ENCODE data around the gene COL4A1. TPM values are rescaled to one million over a fixed set of nuclear protein-coding genes. Genes with fewer than 3 reads are reported as not detected.

The COL4A1 gene
- polyA plus RNA-seq, 1 of the 3 experiments (the other 2 are of a cell fraction): 30.3 TPM

DNA sequence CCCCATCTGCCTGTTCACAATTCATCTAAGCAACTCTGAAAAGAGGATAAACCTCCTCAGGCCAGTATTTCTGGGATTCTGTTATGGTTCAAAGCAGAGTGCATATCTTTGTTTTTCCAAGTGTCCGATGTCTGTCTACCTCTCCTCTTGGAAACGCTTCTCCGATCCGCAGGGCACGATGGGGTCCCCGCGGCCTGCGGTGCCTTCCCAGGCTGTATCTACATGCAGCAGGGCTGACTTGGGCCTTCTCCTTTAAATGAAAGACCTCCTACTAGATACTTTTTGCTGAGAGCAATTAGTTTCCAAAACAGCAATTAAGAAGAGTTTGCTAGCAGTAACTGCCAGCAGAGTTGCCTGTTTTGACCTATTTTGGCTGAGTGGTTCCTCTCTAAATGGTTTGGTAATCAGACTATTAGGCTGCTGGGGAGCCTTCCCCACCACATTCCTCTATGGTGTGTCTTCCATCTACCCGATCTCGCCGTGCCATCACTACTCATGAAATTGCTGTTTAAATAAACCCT, 23.6 kb upstream of the COL4A1 start (continued):
- TF ChIP-seq, protein P1, sequence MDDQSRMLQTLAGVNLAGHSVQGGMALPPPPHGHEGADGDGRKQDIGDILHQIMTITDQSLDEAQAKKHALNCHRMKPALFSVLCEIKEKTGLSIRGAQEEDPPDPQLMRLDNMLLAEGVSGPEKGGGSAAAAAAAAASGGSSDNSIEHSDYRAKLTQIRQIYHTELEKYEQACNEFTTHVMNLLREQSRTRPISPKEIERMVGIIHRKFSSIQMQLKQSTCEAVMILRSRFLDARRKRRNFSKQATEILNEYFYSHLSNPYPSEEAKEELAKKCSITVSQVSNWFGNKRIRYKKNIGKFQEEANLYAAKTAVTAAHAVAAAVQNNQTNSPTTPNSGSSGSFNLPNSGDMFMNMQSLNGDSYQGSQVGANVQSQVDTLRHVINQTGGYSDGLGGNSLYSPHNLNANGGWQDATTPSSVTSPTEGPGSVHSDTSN (IDR thresholded peaks at IDR 0.05): no peak
- TF ChIP-seq FOXJ3 (CRISPR knock-in tag; IDR thresholded peaks at IDR 0.05): no peak
- TF ChIP-seq, protein P2, sequence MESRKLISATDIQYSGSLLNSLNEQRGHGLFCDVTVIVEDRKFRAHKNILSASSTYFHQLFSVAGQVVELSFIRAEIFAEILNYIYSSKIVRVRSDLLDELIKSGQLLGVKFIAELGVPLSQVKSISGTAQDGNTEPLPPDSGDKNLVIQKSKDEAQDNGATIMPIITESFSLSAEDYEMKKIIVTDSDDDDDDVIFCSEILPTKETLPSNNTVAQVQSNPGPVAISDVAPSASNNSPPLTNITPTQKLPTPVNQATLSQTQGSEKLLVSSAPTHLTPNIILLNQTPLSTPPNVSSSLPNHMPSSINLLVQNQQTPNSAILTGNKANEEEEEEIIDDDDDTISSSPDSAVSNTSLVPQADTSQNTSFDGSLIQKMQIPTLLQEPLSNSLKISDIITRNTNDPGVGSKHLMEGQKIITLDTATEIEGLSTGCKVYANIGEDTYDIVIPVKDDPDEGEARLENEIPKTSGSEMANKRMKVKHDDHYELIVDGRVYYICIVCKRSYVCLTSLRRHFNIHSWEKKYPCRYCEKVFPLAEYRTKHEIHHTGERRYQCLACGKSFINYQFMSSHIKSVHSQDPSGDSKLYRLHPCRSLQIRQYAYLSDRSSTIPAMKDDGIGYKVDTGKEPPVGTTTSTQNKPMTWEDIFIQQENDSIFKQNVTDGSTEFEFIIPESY (IDR thresholded peaks at IDR 0.05; ENCODE audit: borderline replicate concordance, low read depth): no peak
- TF ChIP-seq, protein P3, sequence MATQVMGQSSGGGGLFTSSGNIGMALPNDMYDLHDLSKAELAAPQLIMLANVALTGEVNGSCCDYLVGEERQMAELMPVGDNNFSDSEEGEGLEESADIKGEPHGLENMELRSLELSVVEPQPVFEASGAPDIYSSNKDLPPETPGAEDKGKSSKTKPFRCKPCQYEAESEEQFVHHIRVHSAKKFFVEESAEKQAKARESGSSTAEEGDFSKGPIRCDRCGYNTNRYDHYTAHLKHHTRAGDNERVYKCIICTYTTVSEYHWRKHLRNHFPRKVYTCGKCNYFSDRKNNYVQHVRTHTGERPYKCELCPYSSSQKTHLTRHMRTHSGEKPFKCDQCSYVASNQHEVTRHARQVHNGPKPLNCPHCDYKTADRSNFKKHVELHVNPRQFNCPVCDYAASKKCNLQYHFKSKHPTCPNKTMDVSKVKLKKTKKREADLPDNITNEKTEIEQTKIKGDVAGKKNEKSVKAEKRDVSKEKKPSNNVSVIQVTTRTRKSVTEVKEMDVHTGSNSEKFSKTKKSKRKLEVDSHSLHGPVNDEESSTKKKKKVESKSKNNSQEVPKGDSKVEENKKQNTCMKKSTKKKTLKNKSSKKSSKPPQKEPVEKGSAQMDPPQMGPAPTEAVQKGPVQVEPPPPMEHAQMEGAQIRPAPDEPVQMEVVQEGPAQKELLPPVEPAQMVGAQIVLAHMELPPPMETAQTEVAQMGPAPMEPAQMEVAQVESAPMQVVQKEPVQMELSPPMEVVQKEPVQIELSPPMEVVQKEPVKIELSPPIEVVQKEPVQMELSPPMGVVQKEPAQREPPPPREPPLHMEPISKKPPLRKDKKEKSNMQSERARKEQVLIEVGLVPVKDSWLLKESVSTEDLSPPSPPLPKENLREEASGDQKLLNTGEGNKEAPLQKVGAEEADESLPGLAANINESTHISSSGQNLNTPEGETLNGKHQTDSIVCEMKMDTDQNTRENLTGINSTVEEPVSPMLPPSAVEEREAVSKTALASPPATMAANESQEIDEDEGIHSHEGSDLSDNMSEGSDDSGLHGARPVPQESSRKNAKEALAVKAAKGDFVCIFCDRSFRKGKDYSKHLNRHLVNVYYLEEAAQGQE (IDR thresholded peaks at IDR 0.05; ENCODE audit: low read depth, low read length): no peak
- no peak for TF ChIP-seq TCF12 (IDR thresholded peaks at IDR 0.05)

DNA sequence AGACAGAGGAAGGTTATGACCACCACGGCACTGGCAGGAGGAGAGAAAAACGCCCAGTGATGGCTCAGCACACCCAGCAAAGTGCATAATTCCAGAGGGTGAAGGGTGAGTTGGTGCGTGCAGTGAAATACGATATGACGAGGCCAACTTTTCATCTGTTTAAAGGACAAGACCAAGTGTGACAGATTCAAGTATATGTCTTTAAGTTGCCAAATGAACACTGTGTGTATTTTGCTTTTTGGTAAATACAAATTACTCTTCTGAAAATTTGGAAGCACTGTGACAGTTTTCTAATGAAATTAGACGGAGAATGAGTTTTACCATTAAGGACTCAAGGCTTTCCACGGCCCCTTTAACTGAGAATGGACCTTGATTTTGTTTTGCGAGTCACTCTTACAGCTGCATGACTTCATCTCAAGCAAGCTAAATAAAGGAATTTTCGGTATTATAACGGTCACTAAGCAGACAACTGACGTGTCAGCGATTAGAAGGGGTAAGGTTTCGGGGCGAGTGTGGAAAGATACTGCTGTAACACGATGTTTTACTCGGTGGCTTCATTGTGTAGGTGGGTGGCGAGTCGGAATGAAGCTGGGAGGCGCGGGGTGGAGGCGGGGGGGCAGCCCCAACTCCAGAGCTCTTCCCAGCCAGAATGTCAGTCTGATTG, 23.0 kb upstream of the COL4A1 start:
- Histone ChIP-seq H3K27ac (ENCODE audit: low read depth in 2 of 2, low read length in 1 of 2) (peak overlapping the region in 1 of 2 experiments; percentile 61; a peak in 2 of 4 replicates), H2AFZ (ENCODE audit: low read depth) (no peak overlapping the region), H3K4me2 (no peak overlapping the region), H3K79me2 (ENCODE audit: insufficient read depth) (peaks cover 96% of the 10 kb centered on the region), H4K20me1 (ENCODE audit: insufficient read depth) (no peaks in the 10 kb centered on the region), H3K4me3 (ENCODE audit: low read depth in 2 of 2, low read length in 1 of 2) (no peak overlapping the region), H3K4me1 (ENCODE audit: control insufficient read depth in 1 of 2, insufficient read depth in 2 of 2, low read depth in 1 of 2, low read length in 1 of 2) (peaks cover 18 to 53% of the 10 kb centered on the region in 2 experiments; a peak in 3 of 4 replicates), H3K9me3 (no peaks in the 10 kb centered on the region), H3K9ac (peak overlapping the region; percentile 1; the same call in 1 of the 2 replicates), H3K27me3 (ENCODE audit: insufficient read depth) (no peaks in the 10 kb centered on the region), H3K36me3 (replicated peaks in 1 of 2; ENCODE audit: control insufficient read depth in 1 of 2, insufficient read depth in 2 of 2, low read length in 1 of 2) (peaks cover 0 to 3% of the 10 kb centered on the region in 2 experiments), H3F3A (replicated peaks; ENCODE audit: insufficient read depth) (peaks cover 19% of the 10 kb centered on the region), H3K9me2 (no peaks in the 10 kb centered on the region)
- POLR2A ChIA-PET: no interaction called here
- CTCF ChIA-PET: no interaction called here
- DNase-seq: no peak
- no peak for TF ChIP-seq GABPA (IDR thresholded peaks at IDR 0.05; ENCODE audit: low read depth)
- WGBS (ENCODE audit: low lambda C conversion rate): 78% methylated on average over 21 of the region's 21 CpGs
